Measurements from ENCODE around the gene SEMA4G.

SEMA4G gene

GRCh38 chr10:100978121-100978900 lies 9.0 kb downstream of the SEMA4G start:
- Mint-ChIP-seq H3K27me3 (no peaks in the 10 kb centered on the region), H3K4me3 (no peak overlapping the region), H3K27ac (no peak overlapping the region), H3K36me3 (peaks cover 21% of the 10 kb centered on the region), H3K4me1 (no peaks in the 10 kb centered on the region), H3K9me3 (no peaks in the 10 kb centered on the region)
- DNase-seq (ENCODE audit: low spot score in 2 of 2): no peak
- ATAC-seq (ENCODE audit: low read depth): no peak

- Mint-ChIP-seq H3K27me3 (no peaks in the 10 kb centered on the region), H3K4me3 (no peak overlapping the region), H3K4me1 (peaks cover 2% of the 10 kb centered on the region), H3K36me3 (peaks cover 24% of the 10 kb centered on the region), H3K9me3 (no peaks in the 10 kb centered on the region), H3K27ac (no peak overlapping the region)
- DNase-seq (ENCODE audit: low spot score in 2 of 2) (no peak), ATAC-seq (ENCODE audit: low read depth) (no peak)
Measured at GRCh38 chr10:100978901-100979195, 9.5 kb downstream of the SEMA4G start.

DNA sequence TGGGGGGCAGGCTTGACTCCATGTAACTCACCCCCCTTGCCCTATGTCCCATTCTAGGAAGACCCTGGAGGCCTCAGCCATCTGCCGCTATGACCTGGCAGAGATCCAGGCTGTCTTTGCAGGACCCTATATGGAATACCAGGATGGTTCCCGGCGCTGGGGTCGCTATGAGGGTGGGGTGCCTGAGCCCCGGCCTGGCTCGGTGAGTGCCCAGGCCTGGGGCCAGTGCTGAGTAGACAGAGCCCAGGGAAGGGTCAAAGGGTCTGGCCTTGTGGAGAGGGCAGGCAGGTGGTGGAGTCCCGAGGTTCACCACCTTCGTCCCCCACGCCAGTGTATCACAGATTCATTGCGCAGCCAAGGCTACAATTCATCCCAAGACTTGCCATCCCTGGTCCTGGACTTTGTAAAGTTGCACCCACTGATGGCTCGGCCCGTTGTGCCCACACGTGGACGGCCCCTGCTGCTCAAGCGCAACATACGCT lies 10.5 kb downstream of the SEMA4G start:
- Mint-ChIP-seq H3K9me3 (no peaks in the 10 kb centered on the region), H3K4me3 (no peak overlapping the region), H3K4me1 (peaks cover 2% of the 10 kb centered on the region), H3K27ac (no peak overlapping the region), H3K36me3 (peaks cover 26% of the 10 kb centered on the region), H3K27me3 (no peaks in the 10 kb centered on the region)
- DNase-seq (ENCODE audit: low spot score in 2 of 2) (no peak), ATAC-seq (ENCODE audit: low read depth) (no peak)

- Mint-ChIP-seq H3K36me3 (peaks cover 26% of the 10 kb centered on the region), H3K4me1 (peaks cover 2% of the 10 kb centered on the region), H3K4me3 (no peak overlapping the region), H3K27ac (no peak overlapping the region), H3K27me3 (no peaks in the 10 kb centered on the region), H3K9me3 (no peaks in the 10 kb centered on the region)
- DNase-seq (ENCODE audit: low spot score in 2 of 2): no peak
- ATAC-seq (ENCODE audit: low read depth): no peak
Measured at GRCh38 chr10:100980311-100980710, 11.0 kb downstream of the SEMA4G start.

- no peak for DNase-seq (ENCODE audit: low spot score in 2 of 2)
- Mint-ChIP-seq H3K27ac (no peak overlapping the region), H3K36me3 (peaks cover 26% of the 10 kb centered on the region), H3K4me3 (no peak overlapping the region), H3K27me3 (no peaks in the 10 kb centered on the region), H3K4me1 (peaks cover 5% of the 10 kb centered on the region), H3K9me3 (no peaks in the 10 kb centered on the region)
- no peak for ATAC-seq (ENCODE audit: low read depth)
Measured at GRCh38 chr10:100980711-100981110, 11.4 kb downstream of the SEMA4G start.

GRCh38 chr10:100981178-100981772 lies 12.0 kb downstream of the SEMA4G start:
- Mint-ChIP-seq H3K27ac (no peak overlapping the region), H3K9me3 (no peaks in the 10 kb centered on the region), H3K4me1 (peaks cover 8% of the 10 kb centered on the region), H3K4me3 (no peak overlapping the region), H3K36me3 (peaks cover 26% of the 10 kb centered on the region), H3K27me3 (no peaks in the 10 kb centered on the region)
- ATAC-seq (ENCODE audit: low read depth): no peak
- no peak for DNase-seq (ENCODE audit: low spot score in 2 of 2)

DNA sequence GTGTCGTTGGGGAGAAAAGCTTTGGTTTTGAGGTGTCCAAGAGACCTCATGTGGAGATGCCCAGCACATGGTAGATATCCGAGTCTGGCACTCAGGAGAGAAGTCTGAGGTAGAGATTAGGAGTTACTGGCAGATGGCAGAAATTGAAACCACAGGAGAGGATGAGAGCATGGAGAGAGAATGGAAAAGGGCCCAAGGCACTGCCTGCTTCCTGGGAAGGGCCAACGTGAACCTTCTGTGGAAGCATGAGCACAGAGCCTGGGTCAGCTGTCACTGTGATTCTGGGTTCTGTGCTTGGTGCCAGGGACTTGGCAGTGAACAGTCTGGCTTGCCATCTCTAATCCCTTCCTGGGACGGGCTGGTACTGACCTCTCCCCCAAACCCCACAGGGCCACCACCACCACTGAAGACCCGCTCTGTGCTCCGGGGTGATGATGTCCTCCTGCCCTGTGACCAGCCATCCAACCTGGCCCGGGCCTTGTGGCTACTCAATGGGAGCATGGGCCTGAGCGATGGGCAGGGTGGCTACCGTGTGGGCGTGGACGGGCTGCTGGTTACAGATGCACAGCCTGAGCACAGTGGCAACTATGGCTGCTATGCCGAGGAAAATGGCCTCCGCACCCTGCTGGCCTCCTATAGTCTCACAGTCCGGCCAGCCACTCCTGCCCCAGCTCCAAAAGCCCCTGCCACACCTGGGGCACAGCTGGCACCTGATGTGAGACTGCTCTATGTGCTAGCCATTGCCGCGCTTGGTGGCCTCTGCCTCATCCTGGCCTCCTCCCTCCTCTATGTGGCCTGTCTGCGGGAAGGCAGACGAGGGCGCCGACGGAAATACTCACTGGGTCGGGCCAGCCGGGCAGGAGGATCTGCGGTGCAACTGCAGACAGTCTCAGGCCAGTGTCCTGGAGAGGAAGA lies 13.9 kb downstream of the SEMA4G start:
- Mint-ChIP-seq H3K36me3 (peaks cover 29% of the 10 kb centered on the region), H3K4me3 (no peak overlapping the region), H3K27ac (no peak overlapping the region)

GRCh38 chr10:100983868-100984671 lies 14.8 kb downstream of the SEMA4G start:
- ATAC-seq (ENCODE audit: low read depth) (no peak), DNase-seq (ENCODE audit: low spot score in 2 of 2) (no peak)
- peaks cover 27% of the 10 kb centered on the region for H3K36me3 Mint-ChIP-seq
- no peak overlapping the region for H3K4me3 Mint-ChIP-seq
- H3K27me3 Mint-ChIP-seq: no peaks in the 10 kb centered on the region
- no peak overlapping the region for H3K27ac Mint-ChIP-seq
- peaks cover 16% of the 10 kb centered on the region for H3K4me1 Mint-ChIP-seq
- H3K9me3 Mint-ChIP-seq: no peaks in the 10 kb centered on the region

More for the DNA sequence above, 13.9 kb downstream of the SEMA4G start:
- DNase-seq (ENCODE audit: low spot score in 2 of 2) (no peak), ATAC-seq (ENCODE audit: low read depth) (no peak)
- Mint-ChIP-seq H3K27me3 (no peaks in the 10 kb centered on the region), H3K4me1 (peaks cover 16% of the 10 kb centered on the region), H3K9me3 (no peaks in the 10 kb centered on the region)

- H3K27ac Mint-ChIP-seq: no peak overlapping the region
- peaks cover 16% of the 10 kb centered on the region for H3K4me1 Mint-ChIP-seq
- H3K4me3 Mint-ChIP-seq: no peak overlapping the region
- no peak for DNase-seq (ENCODE audit: low spot score in 2 of 2)
- no peaks in the 10 kb centered on the region for H3K9me3 Mint-ChIP-seq
- H3K36me3 Mint-ChIP-seq: peaks cover 26% of the 10 kb centered on the region
- H3K27me3 Mint-ChIP-seq: no peaks in the 10 kb centered on the region
- no peak for ATAC-seq (ENCODE audit: low read depth)
Measured at GRCh38 chr10:100984672-100985177, 15.4 kb downstream of the SEMA4G start.

DNA sequence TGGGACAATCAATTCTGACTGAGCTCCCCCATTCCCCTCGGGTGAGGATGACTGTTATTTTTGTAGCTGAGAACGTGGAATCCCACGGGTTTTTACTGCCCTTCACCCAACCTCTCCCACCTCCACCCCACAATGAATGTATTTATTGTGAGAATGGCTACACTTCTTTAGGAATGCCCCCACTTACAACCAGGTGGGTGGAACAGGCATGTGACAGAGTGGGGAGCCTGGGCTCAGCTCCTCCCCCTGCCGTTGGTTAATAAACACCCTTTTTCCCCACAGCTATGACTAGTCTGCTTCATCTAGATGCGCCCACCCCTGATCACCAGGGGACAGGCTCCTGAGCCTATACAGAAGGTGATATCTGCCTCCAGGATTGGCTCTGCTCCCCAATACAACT lies 16.0 kb downstream of the SEMA4G start:
- H3K36me3 Mint-ChIP-seq: peaks cover 25% of the 10 kb centered on the region
- H3K9me3 Mint-ChIP-seq: no peaks in the 10 kb centered on the region
- no peak overlapping the region for H3K27ac Mint-ChIP-seq

GRCh38 chr10:100986623-100986951 lies 17.3 kb downstream of the SEMA4G start:
- DNase-seq (ENCODE audit: low spot score in 2 of 2) (no peak), ATAC-seq (ENCODE audit: low read depth) (no peak)
- peaks cover 31% of the 10 kb centered on the region for H3K36me3 Mint-ChIP-seq
- peak overlapping the region; percentile 97 for H3K4me3 Mint-ChIP-seq
- H3K9me3 Mint-ChIP-seq: no peaks in the 10 kb centered on the region
- no peaks in the 10 kb centered on the region for H3K27me3 Mint-ChIP-seq
- H3K27ac Mint-ChIP-seq: no peak overlapping the region
- peaks cover 22% of the 10 kb centered on the region for H3K4me1 Mint-ChIP-seq

More for the DNA sequence above, 16.0 kb downstream of the SEMA4G start:
- no peak for ATAC-seq (ENCODE audit: low read depth)
- Mint-ChIP-seq H3K4me1 (peaks cover 18% of the 10 kb centered on the region), H3K4me3 (no peak overlapping the region), H3K27me3 (no peaks in the 10 kb centered on the region)
- no peak for DNase-seq (ENCODE audit: low spot score in 2 of 2)

DNA sequence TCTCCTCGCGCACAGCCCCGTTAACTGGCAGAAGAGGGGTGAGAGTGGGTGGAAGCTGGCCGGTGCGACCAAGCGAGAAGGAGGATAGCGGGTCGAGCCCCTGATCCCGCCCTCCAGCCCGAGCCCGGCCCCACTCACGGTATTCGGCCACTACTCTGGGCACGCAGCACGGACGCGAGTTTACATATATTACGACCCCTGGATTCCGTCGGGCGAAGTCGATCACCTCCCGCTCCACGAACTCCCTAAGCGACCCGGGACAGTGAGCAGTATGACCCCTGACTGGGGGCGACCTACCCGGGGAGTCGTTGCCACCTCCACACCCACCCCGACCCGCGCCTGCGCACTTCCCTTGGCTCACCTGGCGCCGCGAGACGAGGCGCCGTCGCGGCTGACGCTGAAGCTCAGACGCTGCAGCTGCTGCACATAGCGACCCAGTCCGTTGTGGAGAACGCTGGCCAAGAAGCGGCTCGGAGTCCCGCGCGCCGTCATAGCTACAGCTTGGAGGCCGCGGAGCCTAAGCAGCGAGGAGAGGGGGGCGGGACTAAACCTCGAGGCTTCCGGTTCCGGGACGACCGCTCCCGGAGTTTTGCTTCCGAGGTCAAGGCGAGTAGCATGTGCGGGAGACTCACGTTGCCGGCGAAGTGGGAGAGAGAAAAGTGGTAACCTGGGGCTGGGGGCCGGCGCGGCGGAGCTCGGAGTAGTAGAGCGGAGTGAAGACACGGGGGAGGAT lies 17.8 kb downstream of the SEMA4G start, which contains the start of the genes MRPL43 and TWNK:
TSS of gene MRPL43 (minus strand) at position 546 of the 733 bp plus-strand sequence. CDS start at position 492, 54 bp downstream.
TSS of gene TWNK (plus strand) at position 592 of the 733 bp plus-strand sequence. CDS start 668 bp downstream, outside the sequence.
- peak; percentile 97 for ATAC-seq (ENCODE audit: low read depth)
- Mint-ChIP-seq H3K36me3 (peaks cover 28% of the 10 kb centered on the region), H3K27me3 (no peaks in the 10 kb centered on the region), H3K4me3 (peak within 1 kb of the TSS; percentile 97), H3K9me3 (no peaks in the 10 kb centered on the region), H3K27ac (peak within 1 kb of the TSS; percentile 90), H3K4me1 (peaks cover 22% of the 10 kb centered on the region)
- peak; percentile 71 to 85 for DNase-seq (ENCODE audit: low spot score in 2 of 2)

DNA sequence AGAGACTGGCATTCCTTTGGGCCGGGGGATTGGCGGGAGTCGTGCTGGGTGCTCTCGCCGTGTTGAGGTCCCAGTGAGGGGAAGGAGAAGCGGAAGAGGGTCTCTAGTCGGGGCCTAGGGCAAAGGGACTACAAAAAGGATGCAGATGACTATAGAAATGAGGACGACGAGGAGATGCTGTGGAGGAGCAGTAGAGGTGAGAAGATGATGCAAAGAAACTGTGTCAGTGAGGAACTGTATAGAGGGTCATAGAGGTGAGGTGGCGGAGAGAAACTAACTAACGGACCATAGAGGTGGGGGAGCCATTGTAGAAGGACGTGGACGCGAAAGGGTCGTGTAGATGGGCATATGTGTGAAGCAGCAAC lies 18.4 kb downstream of the SEMA4G start:
- Mint-ChIP-seq H3K4me3 (peak overlapping the region; percentile 97), H3K27me3 (no peaks in the 10 kb centered on the region), H3K9me3 (no peaks in the 10 kb centered on the region), H3K27ac (peak overlapping the region; percentile 90), H3K4me1 (peaks cover 22% of the 10 kb centered on the region), H3K36me3 (peaks cover 24% of the 10 kb centered on the region)
- no peak for ATAC-seq (ENCODE audit: low read depth)
- no peak for DNase-seq (ENCODE audit: low spot score in 2 of 2)
